CD4-positive, alpha-beta T cell (primary cell): ENCODE data around the gene C2CD2L. TPM values are rescaled to one million over a fixed set of nuclear protein-coding genes. Genes with fewer than 3 reads are reported as not detected.

Experiments
- ATAC-seq: fragments of 200-7000 bp; cut with Tn5 transposase; one replicate; pipeline ENCODE4 v1.10.0; 2022; ENCODE audit warnings: mild to moderate bottlenecking; ENCODE audit not compliant: poor library complexity
- CTCF ChIA-PET: fragments of 350-600 bp; sonication (Branson Sonifier 250); formaldehyde crosslinking; loops from one replicate; lab custom pipeline; 2021; ENCODE audit warnings: antibody characterized with exemption, inconsistent platforms; lab: Charles Lee
- POLR2A ChIA-PET: fragments of 350-600 bp; sonication (Branson Sonifier 250); formaldehyde crosslinking; loops from one replicate; lab custom pipeline; 2021; ENCODE audit warnings: antibody characterized with exemption, inconsistent platforms; lab: Charles Lee
- DNase-seq, 14 experiments: peaks; one replicate each; pipeline ENCODE4 v3.0.0-alpha.2; 2013 to 2020; ENCODE audit warnings: mixed read lengths in 2 of 14
- H3K27ac ChIP-seq, 2 donors: one replicate each; pipeline versions ENCODE4 v1.5.1 to v1.7.0; 2013; ENCODE audit warnings: low read length in 2 of 2, low read depth in 1 of 2, mild to moderate bottlenecking in 1 of 2
- H3K27me3 ChIP-seq, 2 experiments: 1 replicate in 1 of 2; 2 replicates in 1 of 2; pipeline versions ENCODE4 v1.6.1 to v1.7.0; 2013; ENCODE audit warnings: low read length in 2 of 2, control low read depth in 1 of 2, mild to moderate bottlenecking in 1 of 2, moderate library complexity in 1 of 2; ENCODE audit not compliant: insufficient read depth in 2 of 2, control insufficient read depth in 1 of 2
- H3K36me3 ChIP-seq: one replicate; pipeline ENCODE4 v1.6.1; 2013; ENCODE audit warnings: low read length, control low read depth; ENCODE audit not compliant: insufficient read depth
- H3K4me1 ChIP-seq: one replicate; pipeline ENCODE4 v1.6.1; 2013; ENCODE audit warnings: low read length, control low read depth; ENCODE audit not compliant: insufficient read depth
- H3K4me3 ChIP-seq: one replicate; pipeline ENCODE4 v1.5.1; 2013; ENCODE audit warnings: mild to moderate bottlenecking, low read length, moderate library complexity
- H3K9me3 ChIP-seq, 2 experiments: 1 replicate in 1 of 2; 2 replicates in 1 of 2; pipeline versions ENCODE4 v1.6.1 to v1.7.0; 2013; ENCODE audit warnings: low read length in 2 of 2, mild to moderate bottlenecking in 2 of 2, control low read depth in 1 of 2, moderate library complexity in 1 of 2; ENCODE audit not compliant: control insufficient read depth in 1 of 2, insufficient read depth in 1 of 2
- H3K27ac Mint-ChIP-seq: one replicate; pipeline ENCODE4 v1.8.0; 2020; ENCODE audit warnings: mixed read lengths
- H3K27me3 Mint-ChIP-seq: one replicate; pipeline ENCODE4 v1.8.0; 2021; ENCODE audit warnings: mixed read lengths
- H3K36me3 Mint-ChIP-seq: one replicate; pipeline ENCODE4 v1.8.0; 2021; ENCODE audit warnings: low read depth, mixed read lengths
- H3K4me1 Mint-ChIP-seq: one replicate; pipeline ENCODE4 v1.8.0; 2021; ENCODE audit warnings: low read depth, mixed read lengths
- H3K4me3 Mint-ChIP-seq: one replicate; pipeline ENCODE4 v1.8.0; 2020; ENCODE audit warnings: mild to moderate bottlenecking, mixed read lengths
- H3K9me3 Mint-ChIP-seq: one replicate; pipeline ENCODE4 v1.8.0; 2020; ENCODE audit warnings: mixed read lengths
- CTCF ChIP-seq: fragments of 200-600 bp; IDR thresholded peaks from one replicate; pipeline ENCODE4 v1.8.0; 2022; ENCODE audit warnings: antibody characterized with exemption, mild to moderate bottlenecking
- intact Hi-C, 2 experiments: fragments of 100-400 bp; cut with DNase I in 1 of 2; cut with micrococcal nuclease in 1 of 2; formaldehyde crosslinking; loops; one replicate each; pipeline versions ENCODE4 v1.15.1 to v1.9.0; 2023 to 2025; cut with DNase I, micrococcal nuclease
- total RNA-seq, 174 experiments: library from RNA in 2 of 174; stranded (reverse) in 2 of 174; gene quantifications; one replicate each; pipeline ENCODE4 v1.2.3 and lab custom pipeline; 2021 to 2026

Gene C2CD2L
- total RNA-seq, 2 experiments from 2014 or later, result 16.0 to 16.2 TPM

- intact Hi-C loops, result loop anchor here (1.0 to 2.0 kb wide), 5 partner anchors 9 to 103 kb away; partner anchors contain the start of genes HYOU1 (in 2 of the 2), HINFP (in 1 of the 2) and SLC37A4 (in 1 of the 2)
- POLR2A ChIA-PET, result interaction anchor here (0.6 to 3.1 kb wide), 27 partner anchors 8 to 303 kb away, joined by 3 to 60 read pairs (median 5); partner anchors contain the start of genes C2CD2L, CBL, DDX6 and HINFP
Measured at GRCh38 chr11:119093942-119094815, 13.0 kb upstream of the C2CD2L start.

GRCh38 chr11:119094816-119095065, 12.4 kb upstream of the C2CD2L start:
- intact Hi-C loops, result loop anchor here (1.0 to 2.0 kb wide), 6 partner anchors 9 to 102 kb away; partner anchors contain the start of genes HYOU1 (in 2 of the 2), HINFP (in 1 of the 2), SLC37A4 (in 1 of the 2) and VPS11 (in 1 of the 2)
- H3K27me3 ChIP-seq, result no peaks in the 10 kb centered on the region
- H3K36me3 ChIP-seq, result peaks cover 23% of the 10 kb centered on the region
- peak overlapping the region; percentile 86 for H3K4me3 ChIP-seq
- H3K9me3 ChIP-seq, result no peaks in the 10 kb centered on the region
- ChIA-PET CTCF (interaction anchor here (0.9 to 2.4 kb wide), 8 partner anchors 10 to 110 kb away, joined by 3 to 8 read pairs (median 3); partner anchors contain the start of genes C2CD2L, HINFP, HMBS and NLRX1), POLR2A (interaction anchor here (0.6 to 3.1 kb wide), 28 partner anchors 8 to 304 kb away, joined by 3 to 60 read pairs (median 5); partner anchors contain the start of genes C2CD2L, CBL, DDX6 and HINFP)
- DNase-seq, result peak in 4 of 14 experiments; percentile 43 to 72 (median 54)
- Mint-ChIP-seq H3K36me3 (peaks cover 42% of the 10 kb centered on the region), H3K27me3 (no peaks in the 10 kb centered on the region), H3K4me3 (peak overlapping the region; percentile 79), H3K4me1 (peaks cover 31% of the 10 kb centered on the region), H3K27ac (peak overlapping the region; percentile 68), H3K9me3 (no peaks in the 10 kb centered on the region)
- ATAC-seq, result peak; percentile 11
- peak overlapping the region; percentile 61 to 62 for H3K27ac ChIP-seq
- peaks cover 39% of the 10 kb centered on the region for H3K4me1 ChIP-seq
- peak; percentile 62 for TF ChIP-seq CTCF

More at GRCh38 chr11:119093942-119094815, 13.0 kb upstream of the C2CD2L start:
- CTCF ChIA-PET, result interaction anchor here (0.9 to 2.4 kb wide), 5 partner anchors 9 to 111 kb away, joined by 3 to 8 read pairs (median 3); partner anchors contain the start of genes C2CD2L, HMBS and VPS11
- Mint-ChIP-seq H3K9me3 (no peaks in the 10 kb centered on the region), H3K27me3 (no peaks in the 10 kb centered on the region), H3K4me1 (peaks cover 31% of the 10 kb centered on the region), H3K27ac (peak overlapping the region; percentile 68), H3K36me3 (peaks cover 42% of the 10 kb centered on the region), H3K4me3 (peak overlapping the region; percentile 79)
- H3K9me3 ChIP-seq, result no peaks in the 10 kb centered on the region
- H3K27me3 ChIP-seq, result no peaks in the 10 kb centered on the region
- H3K4me3 ChIP-seq, result peak overlapping the region; percentile 86
- peak; percentile 2 for ATAC-seq
- H3K4me1 ChIP-seq, result peaks cover 39% of the 10 kb centered on the region
- H3K36me3 ChIP-seq, result peaks cover 23% of the 10 kb centered on the region
- peak overlapping the region; percentile 50 to 62 for H3K27ac ChIP-seq
- TF ChIP-seq CTCF, result no peak
- DNase-seq, result peak in 11 of 14 experiments; percentile 18 to 74 (median 52)
